Mesendoderm (in vitro differentiated cells): Measurements from ENCODE around the gene SLC9C2.

ENCODE experiments used
- DNase-seq: peaks from one replicate; pipeline ENCODE4 v3.0.0; 2013
- H2AK5ac ChIP-seq: 2 replicates; pipeline ENCODE4 v1.6.1; 2013; ENCODE audit warnings: low read length, inconsistent platforms
- H2BK120ac ChIP-seq: 2 replicates; pipeline ENCODE4 v1.6.1; 2013; ENCODE audit warnings: low read depth, mild to moderate bottlenecking, low read length, moderate library complexity, mixed read lengths
- H2BK15ac ChIP-seq: replicated peaks from 2 replicates; pipeline ENCODE4 v1.6.1; 2013; ENCODE audit warnings: low read depth, mild to moderate bottlenecking, moderate library complexity
- H2BK5ac ChIP-seq: 2 replicates; pipeline ENCODE4 v1.6.1; 2013; ENCODE audit warnings: low read length, inconsistent platforms
- H3K18ac ChIP-seq: 2 replicates; pipeline ENCODE4 v1.6.1; 2013; ENCODE audit warnings: mild to moderate bottlenecking, low read length, mixed read lengths
- H3K23ac ChIP-seq: one replicate; pipeline ENCODE4 v1.6.1; 2013; ENCODE audit warnings: low read length
- H3K27ac ChIP-seq: 2 replicates; pipeline ENCODE4 v1.5.1; 2013; ENCODE audit warnings: low read depth, mild to moderate bottlenecking, inconsistent platforms, low read length, moderate library complexity
- H3K27me3 ChIP-seq: 2 replicates; pipeline ENCODE4 v1.6.1; 2013; ENCODE audit warnings: low read length, control low read depth, mild to moderate bottlenecking, inconsistent platforms; ENCODE audit not compliant: insufficient read depth, poor library complexity
- H3K36me3 ChIP-seq: 2 replicates; pipeline ENCODE4 v1.6.1; 2013; ENCODE audit warnings: low read length, inconsistent platforms; ENCODE audit not compliant: control insufficient read depth, insufficient read depth
- H3K4ac ChIP-seq: one replicate; pipeline ENCODE4 v1.6.1; 2013; ENCODE audit warnings: low read depth, mild to moderate bottlenecking, low read length, moderate library complexity
- H3K4me1 ChIP-seq: 2 replicates; pipeline ENCODE4 v1.6.1; 2013; ENCODE audit warnings: low read depth, low read length, inconsistent platforms; ENCODE audit not compliant: control insufficient read depth
- H3K4me2 ChIP-seq: 2 replicates; pipeline ENCODE4 v1.6.1; 2013; ENCODE audit warnings: low read length
- H3K4me3 ChIP-seq: 2 replicates; pipeline ENCODE4 v1.5.1; 2013; ENCODE audit warnings: mild to moderate bottlenecking, low read length
- H3K56ac ChIP-seq: one replicate; pipeline ENCODE4 v1.6.1; 2013; ENCODE audit warnings: low read length
- H3K79me1 ChIP-seq: 2 replicates; pipeline ENCODE4 v1.6.1; 2013; ENCODE audit warnings: low read length, inconsistent platforms
- H3K79me2 ChIP-seq: 2 replicates; pipeline ENCODE4 v1.6.1; 2013; ENCODE audit warnings: mild to moderate bottlenecking, low read length; ENCODE audit not compliant: control insufficient read depth, insufficient read depth
- H3K9ac ChIP-seq: 2 replicates; pipeline ENCODE4 v1.6.1; 2013; ENCODE audit warnings: low read length, inconsistent platforms
- H4K5ac ChIP-seq: one replicate; pipeline ENCODE4 v1.6.1; 2013; ENCODE audit warnings: low read length
- H4K8ac ChIP-seq: one replicate; pipeline ENCODE4 v1.6.1; 2013; ENCODE audit warnings: low read depth, mild to moderate bottlenecking, control low read depth, low read length, moderate library complexity
- WGBS: extraction: QIAGEN DNeasy Blood & Tissue Kit; methylation state at CpG from one replicate; pipeline ENCODE4 v1.1.7; 2013; ENCODE audit warnings: low lambda C conversion rate, missing lambda C conversion rate; ENCODE audit not compliant: insufficient coverage; ENCODE audit errors: extremely low coverage; 5-methylcytosine and 5-hydroxymethylcytosine counted together

Gene SLC9C2

GRCh38 chr1:173530795-173531693 is 71.8 kb downstream of the SLC9C2 start:
- no peaks in the 10 kb centered on the region for H3K4me1 ChIP-seq
- no CpG with 5 or more reads among the region's 4 CpGs for WGBS

GRCh38 chr1:173529106-173529505 is 73.8 kb downstream of the SLC9C2 start:
- H2BK5ac ChIP-seq = no peak overlapping the region
- no peaks in the 10 kb centered on the region for H3K27me3 ChIP-seq
- no peak overlapping the region for H3K4ac ChIP-seq
- no peak overlapping the region for H3K9ac ChIP-seq
- H3K4me3 ChIP-seq = no peak overlapping the region
- WGBS = no CpG with 5 or more reads among the region's 4 CpGs
- H3K23ac ChIP-seq = no peak overlapping the region
- H3K36me3 ChIP-seq = no peaks in the 10 kb centered on the region
- H3K4me2 ChIP-seq = no peak overlapping the region
- H3K27ac ChIP-seq = no peak overlapping the region
- no peaks in the 10 kb centered on the region for H3K4me1 ChIP-seq
- H3K56ac ChIP-seq = no peak overlapping the region
- no peaks in the 10 kb centered on the region for H3K79me1 ChIP-seq
- H4K5ac ChIP-seq = no peak overlapping the region
- H2BK120ac ChIP-seq = no peak overlapping the region
- no peak overlapping the region for H3K18ac ChIP-seq
- H3K79me2 ChIP-seq = no peaks in the 10 kb centered on the region
- H2AK5ac ChIP-seq = no peak overlapping the region
- no peak overlapping the region for H2BK15ac ChIP-seq
- H4K8ac ChIP-seq = no peak overlapping the region
- no peak for DNase-seq

More at GRCh38 chr1:173530795-173531693, 71.8 kb downstream of the SLC9C2 start:
- H3K27ac ChIP-seq = no peak overlapping the region
- no peaks in the 10 kb centered on the region for H3K79me2 ChIP-seq
- H2AK5ac ChIP-seq = no peak overlapping the region
- no peak overlapping the region for H3K9ac ChIP-seq
- peak overlapping the region; percentile 6 for H3K56ac ChIP-seq
- no peak overlapping the region for H3K4me3 ChIP-seq
- H4K5ac ChIP-seq = no peak overlapping the region
- H4K8ac ChIP-seq = peak overlapping the region; percentile 56
- no peaks in the 10 kb centered on the region for H3K79me1 ChIP-seq
- DNase-seq = no peak
- no peak overlapping the region for H2BK120ac ChIP-seq
- no peak overlapping the region for H3K4ac ChIP-seq
- no peak overlapping the region for H3K4me2 ChIP-seq
- no peak overlapping the region for H3K23ac ChIP-seq
- H2BK15ac ChIP-seq = no peak overlapping the region
- H3K18ac ChIP-seq = no peak overlapping the region
- H3K27me3 ChIP-seq = no peaks in the 10 kb centered on the region
- H3K36me3 ChIP-seq = no peaks in the 10 kb centered on the region
- no peak overlapping the region for H2BK5ac ChIP-seq

DNA sequence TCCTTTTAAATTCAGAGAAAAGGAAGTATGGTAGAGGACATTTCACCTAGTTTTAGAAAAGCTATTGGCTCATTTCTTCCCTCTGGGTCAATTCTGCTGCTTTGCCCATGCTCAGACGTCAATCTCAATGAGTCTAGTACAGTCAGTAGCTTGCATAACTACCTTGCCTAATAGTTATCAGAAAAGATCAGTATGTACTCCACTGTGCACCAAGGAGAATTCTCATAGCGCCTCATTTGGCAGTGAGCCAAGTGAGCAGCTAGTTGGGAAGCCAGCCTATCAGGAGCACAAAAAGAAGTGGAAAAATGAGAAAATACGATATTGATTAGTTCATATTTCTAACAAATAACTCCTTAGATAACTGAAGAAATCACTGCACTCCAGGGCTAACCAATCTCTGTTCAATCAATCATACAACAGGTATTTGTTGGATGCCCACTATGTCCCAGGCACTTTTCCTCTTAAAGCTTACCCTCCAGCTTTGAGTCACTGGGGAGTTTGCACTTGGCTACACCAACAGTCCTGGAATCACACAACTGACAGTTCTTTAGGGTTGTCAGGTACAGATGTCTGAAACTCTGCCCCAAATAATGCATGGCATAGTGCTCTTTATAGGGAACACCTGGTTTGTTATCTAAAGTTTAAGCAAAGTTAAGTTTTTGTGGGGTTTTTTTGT is 75.6 kb downstream of the SLC9C2 start:
- no peak overlapping the region for H4K8ac ChIP-seq
- no peak overlapping the region for H3K9ac ChIP-seq
- no peak overlapping the region for H3K56ac ChIP-seq
- no peak overlapping the region for H3K4me2 ChIP-seq
- H3K4me1 ChIP-seq = no peaks in the 10 kb centered on the region
- no peak overlapping the region for H2AK5ac ChIP-seq
- H2BK120ac ChIP-seq = no peak overlapping the region
- H3K27me3 ChIP-seq = no peaks in the 10 kb centered on the region
- H4K5ac ChIP-seq = no peak overlapping the region
- no peak overlapping the region for H3K27ac ChIP-seq
- WGBS = no CpG with 5 or more reads among the region's 3 CpGs
- no peak overlapping the region for H2BK15ac ChIP-seq
- H3K79me2 ChIP-seq = no peaks in the 10 kb centered on the region
- H3K23ac ChIP-seq = no peak overlapping the region
- H2BK5ac ChIP-seq = no peak overlapping the region
- no peak overlapping the region for H3K4ac ChIP-seq
- DNase-seq = no peak
- no peak overlapping the region for H3K4me3 ChIP-seq
- no peak overlapping the region for H3K18ac ChIP-seq
- H3K36me3 ChIP-seq = no peaks in the 10 kb centered on the region
- no peaks in the 10 kb centered on the region for H3K79me1 ChIP-seq

DNA sequence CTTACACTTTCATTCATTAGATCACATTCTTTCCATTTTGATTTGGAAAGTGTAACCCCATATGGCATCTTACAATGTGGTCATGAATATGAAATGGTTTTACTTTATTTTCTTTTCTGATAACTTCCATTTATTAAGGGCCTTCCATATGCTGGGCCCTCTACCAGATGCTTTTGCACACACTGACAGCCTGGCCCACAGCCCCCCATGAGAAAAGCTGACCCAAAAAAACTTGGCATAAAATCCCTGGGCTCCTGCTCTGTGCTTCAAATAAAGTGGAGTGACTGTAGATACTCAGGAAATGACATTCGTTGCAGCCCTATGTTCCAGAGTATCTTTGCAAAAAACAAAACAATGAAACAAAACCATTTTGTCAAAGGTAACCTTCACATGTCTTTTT is 76.9 kb downstream of the SLC9C2 start:
- Histone ChIP-seq H3K79me2 (no peaks in the 10 kb centered on the region), H3K4me1 (no peaks in the 10 kb centered on the region), H3K56ac (no peak overlapping the region), H3K9ac (no peak overlapping the region), H3K18ac (no peak overlapping the region), H3K27me3 (no peaks in the 10 kb centered on the region), H3K36me3 (no peaks in the 10 kb centered on the region), H3K4me2 (no peak overlapping the region), H3K4me3 (no peak overlapping the region), H2BK120ac (no peak overlapping the region), H2AK5ac (no peak overlapping the region), H2BK5ac (no peak overlapping the region), H3K27ac (no peak overlapping the region), H2BK15ac (no peak overlapping the region), H3K4ac (no peak overlapping the region), H3K23ac (no peak overlapping the region), H4K5ac (no peak overlapping the region), H4K8ac (no peak overlapping the region), H3K79me1 (no peaks in the 10 kb centered on the region)
- no peak for DNase-seq
- WGBS = no CpG with 5 or more reads among the region's 1 CpG

GRCh38 chr1:173523329-173523728 is 79.5 kb downstream of the SLC9C2 start:
- H4K5ac ChIP-seq = no peak overlapping the region
- H3K4me3 ChIP-seq = no peak overlapping the region
- H3K79me2 ChIP-seq = no peaks in the 10 kb centered on the region
- no peak overlapping the region for H3K4ac ChIP-seq
- no peak overlapping the region for H2BK5ac ChIP-seq
- no peak overlapping the region for H4K8ac ChIP-seq
- no peaks in the 10 kb centered on the region for H3K36me3 ChIP-seq
- no peaks in the 10 kb centered on the region for H3K79me1 ChIP-seq
- no peak overlapping the region for H2BK120ac ChIP-seq
- no peaks in the 10 kb centered on the region for H3K4me1 ChIP-seq
- H3K27me3 ChIP-seq = no peaks in the 10 kb centered on the region
- no peak overlapping the region for H2BK15ac ChIP-seq
- no peak for DNase-seq
- H2AK5ac ChIP-seq = no peak overlapping the region
- no CpG with 5 or more reads among the region's 3 CpGs for WGBS
- H3K4me2 ChIP-seq = no peak overlapping the region
- H3K18ac ChIP-seq = no peak overlapping the region
- H3K9ac ChIP-seq = no peak overlapping the region
- no peak overlapping the region for H3K27ac ChIP-seq
- no peak overlapping the region for H3K56ac ChIP-seq
- H3K23ac ChIP-seq = no peak overlapping the region
